Lower leg skin (tissue), 4 donors: ENCODE data around the gene LOXL4. TPM values are rescaled to one million over a fixed set of nuclear protein-coding genes. Genes with fewer than 3 reads are reported as not detected.

Source experiments
- DNase-seq, 2 donors: peaks; one replicate each; pipeline ENCODE4 v3.0.0-alpha.2; 2019; ENCODE audit warnings: low spot score in 2 of 2
- H3K4me3 ChIP-seq: fragments of 200-600 bp; sonication (generic); 2 replicates; pipeline ENCODE4 v1.5.1; 2017; ENCODE audit warnings: mild to moderate bottlenecking, low read depth; ENCODE audit not compliant: poor library complexity, severe bottlenecking
- CTCF ChIP-seq, 3 donors: fragments of 450-650 bp; IDR thresholded peaks; one replicate each; pipeline ENCODE4 v1.5.1; 2016; ENCODE audit warnings: antibody characterized with exemption in 3 of 3, mild to moderate bottlenecking in 3 of 3, moderate library complexity in 2 of 3
- POLR2A ChIP-seq, 2 donors: fragments of 450-650 bp; IDR thresholded peaks; one replicate each; pipeline ENCODE4 v1.6.1; 2016 to 2017; ENCODE audit warnings: antibody characterized with exemption in 2 of 2, mild to moderate bottlenecking in 1 of 2, moderate library complexity in 1 of 2
- WGBS, 2 donors: methylation state at CpG; one replicate each; pipeline ENCODE4 v1.1.5; 2018; 5-methylcytosine and 5-hydroxymethylcytosine counted together
- intact Hi-C: fragments of 100-400 bp; cut with DNase I; formaldehyde crosslinking; loops from one replicate; pipeline ENCODE4 v1.15.0; 2023; ENCODE audit warnings: low total_unique reads
- total RNA-seq, 4 donors: library from RNA; depleted of rRNA; stranded (reverse); fragments of >200 nt; gene quantifications; one replicate each; pipeline ENCODE4 v1.1.0, GENCODE V29; 2016

LOXL4 gene
- total RNA-seq, 4 donors from 2014 or later, result 1.7 to 4.0 (median 2.3) TPM

- no peak overlapping the region for H3K4me3 ChIP-seq
- TF ChIP-seq CTCF (IDR thresholded peaks at IDR 0.05) (no peak), POLR2A (IDR thresholded peaks at IDR 0.05) (no peak)
- WGBS, 2 donors, result 34 to 38% methylated on average over 8 of the region's 8 CpGs
- peak; percentile 36 to 83 for DNase-seq
- intact Hi-C loops, result no loop called here
These were observed 25.7 kb upstream of the LOXL4 start for GRCh38 chr10:98293550-98294269.

GRCh38 chr10:98292971-98293370 is 25.0 kb upstream of the LOXL4 start:
- TF ChIP-seq CTCF (IDR thresholded peaks at IDR 0.05), result no peak
- no peak for TF ChIP-seq POLR2A (IDR thresholded peaks at IDR 0.05)
- 83 to 84% methylated on average over 4 of the region's 4 CpGs for WGBS, 2 donors
- H3K4me3 ChIP-seq, result no peak overlapping the region
- DNase-seq, result peak in 1 of 2 donors; percentile 68
- intact Hi-C loops, result no loop called here

- H3K4me3 ChIP-seq, result no peak overlapping the region
- intact Hi-C loops, result no loop called here
- 87 to 88% methylated on average over 9 to 10 of the region's 10 CpGs for WGBS, 2 donors
- peak in 1 of 2 donors; percentile 56 for DNase-seq
- TF ChIP-seq POLR2A (IDR thresholded peaks at IDR 0.05) (no peak), CTCF (IDR thresholded peaks at IDR 0.05) (no peak)
These were observed 21.8 kb upstream of the LOXL4 start for GRCh38 chr10:98289802-98290209.

DNA sequence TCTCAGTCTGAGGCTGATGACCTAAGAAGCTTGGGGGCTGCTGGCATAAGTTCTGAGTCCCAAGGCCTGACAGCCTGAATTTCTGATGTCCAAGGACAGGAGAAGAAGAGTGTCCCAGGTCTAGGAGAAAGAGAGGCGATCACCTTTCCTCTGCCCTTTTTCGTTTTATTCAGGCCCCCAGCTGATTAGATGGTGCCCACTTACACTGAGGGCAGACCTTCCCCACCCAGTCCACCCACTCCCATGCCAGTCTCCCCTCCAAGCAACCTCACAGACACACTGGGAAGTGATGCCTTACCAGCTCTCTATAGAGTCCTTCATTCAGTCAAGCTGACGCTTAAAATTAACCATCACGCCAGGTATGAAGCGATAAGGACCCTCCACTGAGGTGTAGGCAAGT is 19.3 kb upstream of the LOXL4 start:
- intact Hi-C loops, result no loop called here
- no peak for TF ChIP-seq CTCF (IDR thresholded peaks at IDR 0.05)
- no peak for TF ChIP-seq POLR2A (IDR thresholded peaks at IDR 0.05)
- H3K4me3 ChIP-seq, result no peak overlapping the region
- peak in 1 of 2 donors; percentile 60 for DNase-seq
- 88 to 93% methylated on average over 5 of the region's 5 CpGs for WGBS, 2 donors

GRCh38 chr10:98286419-98286818 is 18.4 kb upstream of the LOXL4 start:
- DNase-seq, result peak in 1 of 2 donors; percentile 73
- 95 to 97% methylated on average over 12 of the region's 12 CpGs for WGBS, 2 donors
- no peak overlapping the region for H3K4me3 ChIP-seq
- no peak for TF ChIP-seq POLR2A (IDR thresholded peaks at IDR 0.05)
- no peak for TF ChIP-seq CTCF (IDR thresholded peaks at IDR 0.05)
- intact Hi-C loops, result no loop called here

GRCh38 chr10:98285416-98285815 is 17.4 kb upstream of the LOXL4 start:
- WGBS, 2 donors, result 63 to 89% methylated on average over 2 of the region's 2 CpGs
- intact Hi-C loops, result no loop called here
- DNase-seq, result peak in 1 of 2 donors; percentile 36
- TF ChIP-seq CTCF (IDR thresholded peaks at IDR 0.05), result no peak
- no peak for TF ChIP-seq POLR2A (IDR thresholded peaks at IDR 0.05)
- H3K4me3 ChIP-seq, result no peak overlapping the region
